Measurements from ENCODE around the gene MACROD2.

GRCh38 chr20:14992153-14992552 is 996.8 kb downstream of the MACROD2 start:
- TF ChIP-seq JUNB (IDR thresholded peaks at IDR 0.05) (peak; percentile 80), MAX (IDR thresholded peaks at IDR 0.05) (no peak), CHD2 (IDR thresholded peaks at IDR 0.05; ENCODE audit: low read length, partially characterized antibody) (no peak), CTCF (IDR thresholded peaks at IDR 0.05) (no peak), HOXA7 (CRISPR knock-in tag; IDR thresholded peaks at IDR 0.05) (no peak), POLR2A (IDR thresholded peaks at IDR 0.05; ENCODE audit: low read length) (no peak)

Measured in A549 (cell line).